GM19240 (cell line): Measurements from ENCODE around the gene SLIT3.
"Not testable (repeated sequence)": the region's sequence is repeated elsewhere in the genome, so short reads cannot be mapped to it uniquely, and the experiment has no call there.

ENCODE experiments used
- DNase-seq: peaks from one replicate; pipeline ENCODE4 v3.0.0; 2011; ENCODE audit warnings: low spot score; ENCODE audit not compliant: insufficient read length

Gene SLIT3

DNA sequence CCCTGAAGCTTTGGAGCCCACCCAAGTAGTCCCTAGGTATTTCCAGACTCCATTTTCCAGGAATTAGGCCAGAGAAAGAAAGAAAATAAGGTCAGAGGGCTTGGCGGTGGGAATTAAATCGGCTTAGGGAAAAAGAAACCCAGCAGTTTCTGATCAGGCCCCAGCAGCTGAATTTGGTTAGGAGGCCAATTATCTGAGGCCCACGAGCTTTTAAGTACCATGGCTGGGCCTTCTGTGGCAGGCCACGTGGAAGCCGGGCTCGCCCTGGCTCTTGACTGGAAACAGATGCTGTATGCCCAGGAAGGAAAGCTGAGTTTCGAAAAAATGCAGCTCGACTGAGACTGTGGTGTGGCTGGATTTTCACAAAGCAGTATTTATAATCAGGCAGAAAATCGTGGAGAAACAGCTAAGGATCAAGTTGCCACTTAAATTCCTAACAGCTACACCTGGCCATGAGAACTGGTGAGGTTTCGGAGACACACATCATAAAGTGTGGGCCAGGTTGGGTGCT, 646.7 kb downstream of the SLIT3 start:
- DNase-seq: no peak

DNA sequence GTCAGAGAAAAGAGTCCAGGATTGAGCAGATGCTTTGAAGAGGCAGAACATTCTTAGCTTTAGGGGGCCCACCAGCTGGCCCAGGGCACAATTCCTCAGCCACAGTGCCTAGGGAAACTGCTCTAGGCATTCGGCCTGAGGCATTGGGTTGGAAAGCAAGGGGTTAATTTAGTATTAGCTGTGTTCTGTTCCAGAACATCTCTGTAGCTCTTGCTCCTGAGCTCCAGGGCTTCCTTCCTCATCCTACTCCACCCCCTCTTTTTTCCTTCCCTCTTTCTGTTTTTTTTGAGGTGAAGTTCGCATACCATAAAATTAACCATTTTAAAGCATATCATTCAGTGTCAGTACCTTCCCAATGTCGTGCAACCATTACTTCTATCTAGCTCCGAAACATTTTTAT, 647.3 kb downstream of the SLIT3 start:
- DNase-seq: no peak

DNA sequence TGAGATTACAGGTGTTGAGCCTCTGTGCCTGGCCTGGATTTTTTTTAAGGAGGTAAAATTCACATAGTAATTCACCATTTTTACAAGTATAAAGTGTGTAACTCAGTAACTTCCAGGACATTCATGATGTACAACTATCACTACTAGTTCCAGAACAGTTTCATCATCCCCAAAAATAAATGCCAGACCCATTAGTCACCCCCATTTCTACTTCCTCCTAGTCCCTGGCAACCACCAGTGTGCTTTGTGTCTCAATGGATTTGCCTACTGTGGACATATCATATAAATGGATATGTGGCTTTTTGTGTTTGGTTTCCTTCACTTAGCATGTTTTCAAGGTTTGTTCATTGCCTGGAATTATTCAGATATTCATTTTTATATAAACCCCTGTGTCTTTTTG, 649.3 kb downstream of the SLIT3 start:
- no peak for DNase-seq

DNA sequence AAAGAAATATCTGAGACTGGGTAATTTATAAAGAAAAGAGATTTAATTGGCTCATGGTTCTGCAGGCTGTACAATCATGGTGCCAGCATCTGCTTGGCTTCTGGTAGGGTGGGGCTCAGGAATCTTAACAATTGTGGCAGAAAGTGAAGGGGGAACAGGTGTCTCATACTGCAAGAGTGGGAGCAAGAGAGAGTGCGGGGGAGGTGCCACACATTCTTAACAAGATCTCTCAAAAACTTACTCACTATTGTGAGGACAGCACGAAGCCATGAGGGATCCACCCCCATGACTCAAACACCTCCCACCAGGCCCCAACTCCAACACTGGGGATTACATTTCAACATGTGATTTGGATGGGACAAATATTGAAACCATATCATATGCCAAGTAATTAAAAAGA, 651.6 kb downstream of the SLIT3 start:
- no peak for DNase-seq

DNA sequence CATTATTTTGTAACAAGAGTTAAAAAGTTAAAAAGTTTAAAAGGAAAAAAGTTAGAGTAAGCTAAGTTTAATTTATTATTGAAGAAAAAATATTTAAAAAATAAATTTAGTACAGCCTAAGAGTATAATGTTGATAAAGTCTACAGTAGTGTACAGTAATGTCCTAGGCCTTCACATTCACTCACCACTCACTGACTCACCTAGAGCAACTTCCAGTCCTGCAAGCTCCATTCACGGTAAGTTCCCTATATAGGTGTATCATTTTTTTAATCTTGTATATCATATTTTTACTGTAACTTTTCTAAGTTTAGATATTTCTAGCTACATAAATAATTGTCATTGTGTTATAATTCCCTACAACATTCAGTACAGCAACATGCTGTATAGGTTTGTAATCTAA, 652.4 kb downstream of the SLIT3 start:
- no peak for DNase-seq

DNA sequence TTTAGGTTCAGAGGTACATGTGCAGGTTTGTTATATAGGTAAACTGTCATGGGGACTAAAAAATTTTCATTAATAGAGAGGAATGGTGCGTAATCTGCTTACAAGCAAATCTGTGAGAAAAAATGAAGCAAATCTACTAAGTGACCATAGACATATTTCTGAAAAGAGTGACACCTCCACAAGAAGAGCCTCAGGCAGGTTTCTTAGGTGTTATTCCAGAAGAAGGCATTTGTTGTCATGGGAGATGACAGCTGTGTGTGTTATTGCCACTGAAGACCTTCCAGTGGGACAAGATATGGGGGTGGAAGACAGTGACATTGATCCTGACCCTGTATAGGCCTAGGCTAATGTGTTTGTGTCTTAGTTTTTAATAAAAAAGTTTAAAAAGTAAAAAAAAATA, 652.9 kb downstream of the SLIT3 start:
- no peak for DNase-seq

DNA sequence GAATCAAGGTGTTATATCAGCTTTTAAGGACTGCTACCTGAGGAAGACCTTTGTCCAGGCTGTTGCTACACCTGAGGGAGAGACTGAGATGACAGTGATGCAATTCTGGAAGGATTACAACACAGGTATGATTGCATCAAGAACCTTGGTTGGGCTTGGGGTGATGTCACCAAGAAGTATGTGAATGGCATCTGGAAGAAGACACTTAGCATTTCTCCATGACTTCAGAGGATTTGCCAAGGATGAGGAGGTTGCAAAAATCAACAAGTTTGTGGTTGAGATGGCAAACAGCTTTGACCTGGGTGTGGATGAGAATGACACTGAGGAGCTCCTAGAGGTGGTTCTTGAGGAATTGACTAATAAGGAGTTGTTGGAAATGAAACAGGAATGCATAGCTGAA, 653.9 kb downstream of the SLIT3 start:
- DNase-seq: no peak

DNA sequence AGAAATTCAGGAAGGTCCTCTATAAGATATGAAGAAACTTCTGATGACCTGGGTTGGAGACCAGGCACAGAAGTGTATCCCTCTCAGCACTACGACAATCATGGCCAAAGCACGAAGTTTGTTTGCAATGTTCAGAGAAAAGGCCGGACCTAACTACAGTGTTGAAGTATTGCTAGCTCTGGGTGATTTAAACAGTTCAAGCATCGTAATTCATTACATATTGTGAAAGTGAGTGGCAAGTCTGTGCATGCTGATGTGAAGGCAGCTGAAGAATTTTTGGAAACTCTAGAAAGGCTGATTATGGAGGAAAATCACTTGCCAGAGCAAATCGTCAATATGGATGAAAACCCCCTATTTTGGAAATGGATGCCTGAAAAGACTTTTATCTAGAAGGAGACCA, 654.6 kb downstream of the SLIT3 start:
- no peak for DNase-seq

DNA sequence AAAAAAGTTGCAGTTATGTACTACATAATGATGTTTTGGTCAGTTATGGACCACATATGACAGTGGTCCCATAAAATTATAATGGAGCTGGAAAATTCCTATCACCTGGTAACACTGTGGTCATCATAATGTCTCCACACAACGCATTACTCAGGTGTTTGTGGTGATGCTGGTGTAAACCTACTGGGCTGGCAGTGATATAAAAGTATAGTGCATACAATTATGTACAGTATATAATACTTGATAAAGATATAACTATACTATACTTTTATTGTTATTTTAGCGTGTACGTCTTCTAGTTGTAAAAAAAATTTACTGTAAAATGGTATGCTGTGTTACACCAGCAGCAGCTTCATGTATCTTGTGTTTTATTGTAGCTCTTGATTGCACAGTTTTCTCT, 655.7 kb downstream of the SLIT3 start:
- DNase-seq: no peak

DNA sequence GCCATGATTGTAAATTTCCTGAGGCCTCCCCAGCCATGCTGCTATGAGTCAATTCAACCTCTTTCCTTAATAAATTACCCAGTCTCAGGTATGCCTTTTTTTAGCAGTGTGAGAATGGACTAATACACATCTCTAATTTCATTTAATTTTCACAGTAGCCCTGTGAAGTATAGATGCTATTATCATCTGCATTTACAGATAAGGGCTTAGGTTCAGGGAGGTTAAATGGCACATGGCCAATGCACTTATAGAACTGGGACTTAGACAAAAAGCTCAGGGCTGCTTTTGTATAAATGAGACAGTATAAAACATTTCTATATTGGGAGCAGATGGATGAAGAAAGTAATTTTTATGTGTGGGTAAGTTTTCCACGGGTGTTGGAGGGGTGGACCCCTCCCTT, 658.9 kb downstream of the SLIT3 start:
- DNase-seq: no peak

DNA sequence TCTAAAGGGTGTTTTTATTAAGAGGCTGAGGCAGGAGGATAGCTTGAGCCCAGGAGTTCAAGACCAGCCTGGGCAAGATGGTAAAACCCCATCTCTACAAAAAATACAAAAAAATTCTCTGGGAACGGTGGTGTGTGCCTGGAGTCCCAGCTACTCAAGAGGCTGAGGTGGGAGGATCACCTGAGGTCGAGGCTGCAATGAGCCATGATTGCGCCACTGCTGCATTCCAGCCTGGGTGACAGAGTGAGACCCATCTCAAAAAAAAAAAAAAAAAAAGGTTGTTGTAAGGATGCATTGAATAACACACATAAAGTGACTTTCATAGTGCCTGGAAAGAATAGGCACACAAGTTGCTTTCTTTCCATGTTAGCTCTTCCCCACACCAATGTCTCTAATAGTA, 662.1 kb downstream of the SLIT3 start:
- not testable (repeated sequence) for DNase-seq

DNA sequence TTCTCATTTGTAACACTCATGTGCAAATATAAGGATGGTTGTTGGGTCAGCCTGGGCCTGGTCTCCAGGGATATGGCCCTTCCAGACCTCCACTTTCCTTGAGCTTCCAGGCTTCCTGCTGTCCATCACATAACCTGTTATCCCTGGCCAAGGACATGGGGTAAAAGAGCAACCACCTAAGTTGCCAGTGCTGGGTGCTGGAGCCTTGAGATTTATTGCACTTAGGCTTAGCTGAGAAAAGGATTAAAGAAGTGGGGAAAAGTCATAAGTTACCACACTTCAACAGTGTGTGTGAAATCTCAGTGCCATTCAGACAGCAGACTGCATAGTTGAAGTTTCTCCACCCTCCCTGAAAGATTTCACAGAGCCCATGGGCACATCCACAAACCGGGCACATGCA, 663.1 kb downstream of the SLIT3 start:
- DNase-seq: no peak

DNA sequence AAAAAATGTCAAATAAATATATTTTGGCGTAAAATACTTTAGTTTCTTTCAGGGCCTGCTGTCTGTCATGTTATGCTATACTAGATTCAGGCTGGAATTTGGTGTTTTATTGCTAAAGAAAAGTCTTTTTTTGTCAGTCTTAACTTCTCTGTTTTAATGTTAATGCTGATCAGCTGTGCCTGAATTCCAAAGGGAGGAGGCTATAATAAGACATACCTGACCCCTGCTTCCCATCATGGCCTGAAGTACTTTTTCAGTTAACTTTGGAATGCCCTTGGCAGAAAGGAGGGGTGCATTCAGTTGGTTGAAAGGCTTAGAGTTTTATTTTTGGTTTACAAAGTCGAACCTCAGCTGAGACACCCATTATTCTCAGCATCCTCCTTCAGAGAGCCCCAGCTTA, 663.7 kb downstream of the SLIT3 start:
- no peak for DNase-seq

DNA sequence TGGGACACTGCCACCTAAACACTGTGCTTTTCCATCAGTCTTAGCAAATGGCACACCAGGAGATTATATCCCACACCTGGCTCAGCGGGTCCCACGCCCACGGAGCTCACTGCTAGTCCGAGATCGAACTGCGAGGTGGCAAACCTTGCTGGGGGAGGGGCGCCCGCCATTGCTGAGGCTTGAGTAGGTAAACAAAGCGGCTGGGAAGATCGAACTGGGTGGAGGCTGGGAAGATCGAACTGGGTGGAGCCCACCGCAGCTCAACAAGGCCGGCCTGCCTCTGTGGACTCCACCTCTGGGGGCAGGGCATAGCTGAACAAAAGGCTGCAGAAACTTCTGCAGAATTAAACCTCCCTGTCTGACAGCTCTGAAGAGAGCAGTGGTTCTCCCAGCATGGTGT, 670.0 kb downstream of the SLIT3 start:
- DNase-seq: not testable (repeated sequence)

DNA sequence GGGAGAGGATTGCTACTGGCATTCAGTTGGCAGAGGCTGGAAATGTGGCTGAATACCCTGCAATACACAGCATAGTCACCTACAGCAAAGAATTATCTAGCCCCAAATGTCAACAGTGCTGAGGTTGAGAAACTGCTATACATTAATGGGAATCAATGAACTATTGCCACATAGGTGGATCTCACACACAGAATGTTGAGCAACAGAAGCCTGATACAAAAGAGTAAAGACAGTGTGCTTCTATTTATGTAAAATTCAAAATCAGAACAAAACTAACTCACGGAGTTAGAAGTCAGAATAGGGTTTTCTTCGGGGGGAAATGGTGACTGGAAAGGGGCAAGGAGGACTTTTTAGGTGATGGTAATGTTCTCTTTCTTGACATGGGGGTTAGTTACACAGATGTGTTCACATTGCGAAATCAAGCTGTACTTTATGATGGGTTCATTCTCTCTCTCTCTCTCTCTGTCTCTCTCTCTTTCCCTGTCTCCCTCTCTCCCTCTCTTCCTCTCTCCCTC, 676.0 kb downstream of the SLIT3 start:
- DNase-seq: no peak

DNA sequence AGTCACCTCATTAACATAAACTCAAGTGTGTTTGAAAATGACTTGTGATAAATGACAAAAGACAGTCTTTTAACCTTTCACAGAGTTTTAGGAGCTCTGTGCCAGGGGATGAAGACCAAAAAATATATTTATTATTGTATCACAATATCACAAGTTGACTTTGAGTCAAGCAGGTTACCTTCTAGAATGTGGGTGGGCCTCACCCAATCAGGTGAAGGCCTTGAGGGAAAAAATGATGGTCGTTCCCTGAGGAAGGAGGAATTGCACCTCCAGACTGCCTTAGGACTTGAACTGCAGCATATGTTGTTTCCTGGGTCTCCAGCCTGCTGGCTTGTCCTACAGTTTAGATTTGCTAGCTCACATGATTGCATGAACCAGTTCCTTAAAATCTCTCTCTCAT, 680.1 kb downstream of the SLIT3 start:
- DNase-seq: no peak

DNA sequence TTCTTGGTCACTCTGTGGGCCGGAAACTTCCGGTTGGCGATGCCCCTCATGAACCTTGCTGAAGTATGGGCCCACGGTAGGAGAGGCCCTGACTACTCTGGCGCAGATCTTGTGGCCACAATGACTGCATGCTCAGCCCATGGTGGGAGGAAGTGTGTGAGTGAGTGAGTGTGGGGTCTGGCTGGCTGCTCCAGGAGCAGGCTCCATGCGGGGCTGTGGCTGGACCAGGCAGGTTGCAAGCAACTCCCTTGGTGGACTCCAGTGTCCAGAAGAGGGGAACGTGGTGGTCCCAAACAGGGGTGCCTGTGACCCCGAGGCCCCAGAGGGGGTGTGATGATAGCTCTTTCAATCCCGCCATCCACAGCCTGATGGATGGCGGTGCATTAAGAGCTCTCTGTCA, 686.3 kb downstream of the SLIT3 start:
- no peak for DNase-seq

DNA sequence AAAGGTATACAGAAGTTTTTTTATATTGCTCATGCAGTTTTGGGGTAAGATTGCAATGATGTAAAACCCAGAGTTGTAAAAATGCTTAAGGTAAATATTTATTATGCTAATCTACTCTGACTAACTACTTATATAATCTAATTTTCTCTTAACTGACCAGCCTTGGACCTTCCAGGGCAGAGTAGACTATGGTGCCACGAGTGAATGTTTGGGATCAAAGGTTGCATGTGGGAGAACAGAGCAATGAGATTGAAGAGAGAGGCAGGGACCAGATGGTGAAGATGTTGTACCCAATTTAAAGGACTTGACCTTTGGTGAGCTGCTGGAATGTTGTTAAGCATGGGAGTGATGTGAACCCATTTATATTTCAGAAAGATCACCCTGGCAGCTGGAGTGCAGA, 686.9 kb downstream of the SLIT3 start:
- DNase-seq: no peak

DNA sequence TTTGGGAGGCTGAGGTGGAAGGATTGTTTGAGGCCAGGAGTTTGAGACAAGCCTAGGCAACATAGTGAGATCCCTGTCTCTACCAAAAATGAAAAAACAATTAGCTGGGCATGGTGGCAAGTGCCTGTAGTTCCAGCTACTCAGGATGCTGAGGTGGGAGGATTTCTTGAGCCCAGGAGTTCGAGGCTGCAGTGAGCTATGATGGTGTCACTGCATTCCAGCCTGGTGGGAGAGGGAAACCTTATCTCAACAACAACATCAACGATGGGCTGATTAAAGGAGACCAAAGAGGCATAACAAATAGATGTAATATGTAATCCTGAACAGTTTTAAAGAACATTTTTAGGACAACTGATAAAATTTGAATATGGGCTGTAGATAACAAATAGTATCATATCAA, 687.5 kb downstream of the SLIT3 start:
- no peak for DNase-seq

DNA sequence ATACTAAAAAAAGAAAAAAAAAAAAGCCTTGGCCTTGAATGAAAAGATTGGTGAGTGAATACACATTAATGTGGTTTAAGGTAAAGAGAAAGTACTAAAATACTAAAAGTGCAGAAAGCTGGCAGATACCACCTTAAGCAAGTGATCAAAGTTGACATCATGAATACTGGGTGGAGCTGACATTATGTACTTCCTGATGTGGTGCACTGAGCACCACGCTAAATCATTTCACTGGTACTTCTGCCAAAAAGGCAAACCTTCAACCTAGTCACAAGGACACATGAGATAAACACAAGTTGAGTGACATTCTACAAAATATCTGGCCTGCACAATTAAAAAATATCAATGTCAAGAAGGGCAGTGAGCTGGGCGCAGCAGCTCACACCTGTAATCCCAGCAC, 687.9 kb downstream of the SLIT3 start:
- DNase-seq: no peak

DNA sequence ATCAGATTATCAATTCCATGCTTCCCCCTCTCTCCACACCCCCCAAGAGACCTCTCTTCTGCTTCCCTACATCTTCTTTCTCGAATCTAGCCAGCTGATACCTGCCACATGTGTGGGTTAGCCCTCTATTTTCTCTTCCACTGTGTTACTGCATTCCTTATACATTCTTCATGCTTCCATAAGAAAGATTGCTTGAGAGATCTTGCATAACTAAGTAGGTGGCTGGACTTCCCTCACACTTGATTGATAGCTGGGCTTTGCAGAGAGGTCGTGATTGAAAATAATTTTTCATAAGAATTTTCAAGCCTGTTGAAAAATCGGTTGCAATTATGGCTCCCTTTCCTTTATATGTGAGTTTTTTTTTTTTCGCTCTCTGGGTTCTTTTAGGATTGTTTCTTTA, 688.8 kb downstream of the SLIT3 start:
- DNase-seq: no peak
